DND-41 (cell line): ENCODE results near the gene ERMAP.

Source experiments
- ATAC-seq: fragments of 200-7000 bp; cut with Tn5 transposase; 3 replicates; pipeline ENCODE4 v1.9.1; 2021; ENCODE audit warnings: low read depth; ENCODE audit not compliant: insufficient read depth
- DNase-seq: peaks from one replicate; pipeline ENCODE4 v3.0.0-alpha.2; 2020
- H2AFZ ChIP-seq: 2 replicates; pipeline ENCODE4 v1.6.0; 2012; ENCODE audit warnings: low read depth, low read length
- H3K27ac ChIP-seq: 2 replicates; pipeline ENCODE4 v1.5.1; 2012; ENCODE audit warnings: low read length, inconsistent platforms
- H3K27me3 ChIP-seq: fragments of 200-600 bp; sonication (generic); 2 replicates; pipeline ENCODE4 v1.6.0; 2012; ENCODE audit warnings: low read length, mild to moderate bottlenecking, inconsistent platforms; ENCODE audit not compliant: insufficient read depth, poor library complexity
- H3K36me3 ChIP-seq: 2 replicates; pipeline ENCODE4 v1.5.1; 2012; ENCODE audit warnings: low read length, inconsistent platforms; ENCODE audit not compliant: insufficient read depth
- H3K4me1 ChIP-seq: 2 replicates; pipeline ENCODE4 v1.5.1; 2012; ENCODE audit warnings: mild to moderate bottlenecking, low read length; ENCODE audit not compliant: insufficient read depth
- H3K4me2 ChIP-seq: 2 replicates; pipeline ENCODE4 v1.6.0; 2012; ENCODE audit warnings: mild to moderate bottlenecking, moderate library complexity, low read length, inconsistent platforms; ENCODE audit not compliant: insufficient read depth
- H3K4me3 ChIP-seq, 2 experiments: fragments of 200-600 bp in 1 of 2; shearing (Covaris generic) in 1 of 2; 2 replicates each; pipeline ENCODE4 v1.5.1; 2012 to 2016; ENCODE audit warnings: inconsistent platforms in 2 of 2, low read length in 2 of 2, mild to moderate bottlenecking in 2 of 2, low read depth in 1 of 2, moderate library complexity in 1 of 2
- H3K79me2 ChIP-seq: 2 replicates; pipeline ENCODE4 v1.6.0; 2012; ENCODE audit warnings: low read length, inconsistent platforms; ENCODE audit not compliant: insufficient read depth
- H3K9ac ChIP-seq: 2 replicates; pipeline ENCODE4 v1.6.0; 2012; ENCODE audit warnings: low read depth, mild to moderate bottlenecking, inconsistent platforms, low read length, moderate library complexity
- H3K9me3 ChIP-seq: 2 replicates; pipeline ENCODE4 v1.5.1; 2012; ENCODE audit warnings: low read length, moderate library complexity, mild to moderate bottlenecking, inconsistent platforms; ENCODE audit not compliant: insufficient read depth, severe bottlenecking
- H4K20me1 ChIP-seq: 2 replicates; pipeline ENCODE4 v1.6.0; 2012; ENCODE audit warnings: low read length; ENCODE audit not compliant: insufficient read depth
- CTCF ChIP-seq: IDR thresholded peaks from 2 replicates; pipeline ENCODE4 v1.5.1; 2012; ENCODE audit warnings: borderline replicate concordance, low read length, moderate library complexity, mild to moderate bottlenecking; ENCODE audit not compliant: poor library complexity, severe bottlenecking; ENCODE audit errors: extremely low read depth
- EZH2 ChIP-seq: IDR thresholded peaks from 3 replicates; pipeline ENCODE4 v1.6.1; 2012; ENCODE audit warnings: borderline replicate concordance, low read depth, mild to moderate bottlenecking, moderate library complexity, low read length, inconsistent platforms; ENCODE audit not compliant: severe bottlenecking

Gene ERMAP

GRCh38 chr1:42835422-42835821 lies 18.5 kb downstream of the ERMAP start:
- Histone ChIP-seq H2AFZ (no peak overlapping the region), H3K9me3 (no peaks in the 10 kb centered on the region), H3K79me2 (no peaks in the 10 kb centered on the region), H3K36me3 (no peaks in the 10 kb centered on the region), H3K9ac (no peak overlapping the region), H3K27ac (no peak overlapping the region), H3K4me3 (no peak overlapping the region), H4K20me1 (no peaks in the 10 kb centered on the region), H3K27me3 (no peaks in the 10 kb centered on the region), H3K4me1 (no peaks in the 10 kb centered on the region), H3K4me2 (no peak overlapping the region)
- TF ChIP-seq CTCF = no peak
- no peak for TF ChIP-seq EZH2
- no peak for DNase-seq
- no peak for ATAC-seq

- TF ChIP-seq CTCF (no peak), EZH2 (no peak)
- Histone ChIP-seq H4K20me1 (no peaks in the 10 kb centered on the region), H3K9me3 (no peaks in the 10 kb centered on the region), H3K4me3 (no peak overlapping the region), H2AFZ (no peak overlapping the region), H3K27me3 (no peaks in the 10 kb centered on the region), H3K4me1 (no peaks in the 10 kb centered on the region), H3K4me2 (no peak overlapping the region), H3K36me3 (no peaks in the 10 kb centered on the region), H3K27ac (no peak overlapping the region), H3K9ac (no peak overlapping the region), H3K79me2 (no peaks in the 10 kb centered on the region)
- DNase-seq (no peak), ATAC-seq (no peak)
These were observed 20.8 kb downstream of the ERMAP start for GRCh38 chr1:42837709-42838108.

- Histone ChIP-seq H3K4me1 (no peaks in the 10 kb centered on the region), H4K20me1 (no peaks in the 10 kb centered on the region), H3K27me3 (no peaks in the 10 kb centered on the region), H3K9ac (no peak overlapping the region), H3K9me3 (no peaks in the 10 kb centered on the region), H3K4me2 (no peak overlapping the region), H2AFZ (no peak overlapping the region), H3K36me3 (no peaks in the 10 kb centered on the region), H3K79me2 (no peaks in the 10 kb centered on the region), H3K4me3 (no peak overlapping the region), H3K27ac (no peak overlapping the region)
- ATAC-seq (no peak), DNase-seq (no peak)
- TF ChIP-seq EZH2 (no peak), CTCF (no peak)
These were observed 21.7 kb downstream of the ERMAP start for GRCh38 chr1:42838482-42839190.
